ENCODE data around the gene SCUBE1. TPM values are rescaled to one million over a fixed set of nuclear protein-coding genes. Genes with fewer than 3 reads are reported as not detected.

Gene SCUBE1
- total and polyA plus RNA-seq, 2 experiments from 2014 or later, result 0.81 to 3.2 TPM

- Mint-ChIP-seq H3K27ac (no peak overlapping the region), H3K4me3 (no peak overlapping the region), H3K27me3 (ENCODE audit: insufficient read depth, low read depth, poor library complexity) (peaks cover 10% of the 10 kb centered on the region), H3K36me3 (ENCODE audit: low read depth) (no peaks in the 10 kb centered on the region; the same call in 1 of the 3 replicates), H3K9me3 (no peaks in the 10 kb centered on the region; the same call in 1 of the 3 replicates), H3K4me1 (peaks cover 5% of the 10 kb centered on the region; the same call in 2 of the 3 replicates)
- Histone ChIP-seq H3K27ac (ENCODE audit: low read depth) (no peak overlapping the region), H3K9me2 (ENCODE audit: insufficient read depth) (no peaks in the 10 kb centered on the region), H3K27me3 (ENCODE audit: insufficient read depth) (no peaks in the 10 kb centered on the region), H3F3A (replicated peaks; ENCODE audit: low read depth) (0 out of 2 replicates have a peak, but pooled peaks cover 2% of the 10 kb centered on the region), H3K36me3 (ENCODE audit: insufficient read depth) (no peaks in the 10 kb centered on the region), H2AFZ (no peak overlapping the region), H3K79me2 (replicated peaks; ENCODE audit: insufficient read depth) (no peaks in the 10 kb centered on the region), H3K4me1 (ENCODE audit: insufficient read depth) (no peaks in the 10 kb centered on the region), H4K20me1 (replicated peaks; ENCODE audit: insufficient read depth) (no peaks in the 10 kb centered on the region), H3K4me2 (no peak overlapping the region), H3K4me3 (no peak overlapping the region)
- DNase-seq (ENCODE audit: low spot score), result no peak
- no peak for ATAC-seq
- TF ChIP-seq EZH2 (IDR thresholded peaks at IDR 0.05; ENCODE audit: low read depth, unreplicated experiment) (no peak), JUNB (IDR thresholded peaks at IDR 0.05; ENCODE audit: unreplicated experiment) (no peak), ZNF462 (CRISPR knock-in tag; IDR thresholded peaks at IDR 0.05) (no peak), ETS1 (IDR thresholded peaks at IDR 0.05) (no peak)
These were observed 39.4 kb downstream of the SCUBE1 start for GRCh38 chr22:43303751-43304150.

GRCh38 chr22:43303166-43303565 lies 40.0 kb downstream of the SCUBE1 start:
- Histone ChIP-seq H3K79me2 (replicated peaks; ENCODE audit: insufficient read depth) (no peaks in the 10 kb centered on the region), H3K4me2 (no peak overlapping the region), H3F3A (replicated peaks; ENCODE audit: low read depth) (0 out of 2 replicates have a peak, but pooled peaks cover 2% of the 10 kb centered on the region), H3K27me3 (ENCODE audit: insufficient read depth) (no peaks in the 10 kb centered on the region), H2AFZ (no peak overlapping the region), H3K36me3 (ENCODE audit: insufficient read depth) (no peaks in the 10 kb centered on the region), H3K4me3 (no peak overlapping the region), H3K4me1 (ENCODE audit: insufficient read depth) (no peaks in the 10 kb centered on the region), H3K27ac (ENCODE audit: low read depth) (no peak overlapping the region), H4K20me1 (replicated peaks; ENCODE audit: insufficient read depth) (no peaks in the 10 kb centered on the region), H3K9me2 (ENCODE audit: insufficient read depth) (no peaks in the 10 kb centered on the region)
- no peaks in the 10 kb centered on the region; the same call in 1 of the 3 replicates for H3K36me3 Mint-ChIP-seq (ENCODE audit: low read depth)
- H3K9me3 Mint-ChIP-seq, result no peaks in the 10 kb centered on the region; the same call in 1 of the 3 replicates
- no peak overlapping the region for H3K4me3 Mint-ChIP-seq
- H3K27me3 Mint-ChIP-seq (ENCODE audit: insufficient read depth, low read depth, poor library complexity), result peaks cover 12% of the 10 kb centered on the region
- H3K4me1 Mint-ChIP-seq, result peaks cover 4% of the 10 kb centered on the region; the same call in 2 of the 3 replicates
- no peak for ATAC-seq
- H3K27ac Mint-ChIP-seq, result no peak overlapping the region
- TF ChIP-seq EZH2phosphoT487 (IDR thresholded peaks at IDR 0.05; ENCODE audit: unreplicated experiment), result no peak
- TF ChIP-seq ZNF114 (CRISPR knock-in tag; IDR thresholded peaks at IDR 0.05), result no peak
- no peak for DNase-seq (ENCODE audit: low spot score)
